NCI-H345 (cell line): ENCODE results near the gene LINGO4.
A peak's percentile ranks its signal among the peaks of the same experiment; 100 is the strongest.

ENCODE experiments used
- DNase-seq: peaks from one replicate; lab custom pipeline; 2025; lab: John Stamatoyannopoulos, UW

The LINGO4 gene

DNA sequence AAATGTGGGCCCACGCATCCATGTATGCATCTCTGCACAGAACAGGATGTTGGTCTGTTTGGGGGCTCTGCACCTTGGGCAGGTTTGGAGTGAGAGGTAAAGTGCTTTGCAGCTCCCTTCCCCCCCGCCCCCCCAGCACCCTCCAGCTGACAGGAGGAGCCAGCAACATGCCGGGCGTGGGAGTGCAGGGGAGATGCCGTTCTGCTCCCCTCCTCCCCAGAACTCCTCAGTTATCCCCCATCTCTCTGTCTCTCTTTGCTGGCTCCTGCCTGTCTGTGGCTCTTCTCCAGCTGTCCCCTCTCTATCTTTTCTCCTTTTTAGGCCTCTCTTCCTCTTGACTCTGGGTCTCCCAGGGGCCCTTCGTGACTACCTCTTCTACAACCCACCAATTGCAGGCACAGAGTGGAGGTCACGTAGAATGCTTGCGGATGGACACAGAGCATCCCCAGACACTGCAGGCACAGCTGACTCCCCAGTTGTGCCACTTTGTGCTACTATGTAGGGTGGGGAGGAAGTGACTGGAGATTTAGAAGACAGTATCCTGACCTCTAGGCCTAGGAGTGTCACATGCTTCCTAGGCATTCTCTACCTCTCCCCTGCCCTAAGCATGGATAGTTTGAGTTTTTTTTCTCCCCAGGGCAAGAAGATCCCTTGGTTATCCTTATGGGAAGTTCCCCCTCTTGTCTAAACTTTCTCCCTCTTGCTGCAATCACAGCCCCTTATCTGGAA lies 28.1 kb upstream of the LINGO4 start:
- DNase-seq = no peak

- peak; percentile 84 for DNase-seq
These were observed 27.2 kb upstream of the LINGO4 start for GRCh38 chr1:151832318-151832980.

- no peak for DNase-seq
These were observed 26.4 kb upstream of the LINGO4 start, which contains the start of gene RORC for GRCh38 chr1:151831605-151832004. RORC (minus strand) TSS chr1:151831802; CDS start chr1:151831764, 38 bp downstream.

- DNase-seq = no peak
These were observed 26.0 kb upstream of the LINGO4 start for GRCh38 chr1:151831256-151831591.

- no peak for DNase-seq
These were observed 24.8 kb upstream of the LINGO4 start for GRCh38 chr1:151830055-151830454.

DNA sequence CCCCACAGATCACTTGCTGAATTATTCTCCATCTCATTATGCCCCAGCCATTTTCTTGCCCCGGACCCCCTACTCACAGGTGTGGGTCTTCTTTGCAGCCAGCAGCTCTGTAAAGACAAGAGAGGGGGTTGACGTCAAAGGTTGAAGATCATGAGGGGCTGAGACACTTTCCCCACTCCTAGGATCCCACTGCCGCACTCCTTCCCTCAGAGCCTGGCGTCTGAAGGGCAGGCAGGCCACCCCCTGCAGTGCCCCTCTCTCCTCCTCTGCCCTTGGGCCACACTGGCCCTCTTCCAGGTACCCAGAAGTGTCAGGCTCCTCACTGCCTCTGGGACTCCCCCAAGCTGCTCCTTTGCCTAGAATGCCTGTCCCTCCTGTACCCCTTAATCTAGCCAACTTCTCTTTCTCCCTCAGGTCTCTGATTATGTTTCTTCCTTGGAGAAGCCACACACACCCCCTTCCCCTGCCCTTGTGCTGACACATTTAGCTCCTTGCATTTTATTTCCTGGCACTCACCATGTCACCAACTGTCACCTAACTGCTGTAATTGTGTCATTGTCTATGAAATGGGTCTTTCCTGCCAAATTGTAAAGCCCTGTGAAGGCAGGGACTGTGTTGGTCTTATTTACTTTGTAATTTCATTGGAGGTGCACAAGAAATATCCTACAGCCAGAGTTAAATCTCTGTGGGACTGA lies 24.3 kb upstream of the LINGO4 start:
- DNase-seq = no peak

- no peak for DNase-seq
These were observed 23.7 kb upstream of the LINGO4 start for GRCh38 chr1:151828921-151829320.

GRCh38 chr1:151827853-151828252 lies 22.6 kb upstream of the LINGO4 start:
- no peak for DNase-seq

GRCh38 chr1:151825751-151826660 lies 20.8 kb upstream of the LINGO4 start:
- no peak for DNase-seq

GRCh38 chr1:151825204-151825603 lies 20.0 kb upstream of the LINGO4 start:
- no peak for DNase-seq

DNA sequence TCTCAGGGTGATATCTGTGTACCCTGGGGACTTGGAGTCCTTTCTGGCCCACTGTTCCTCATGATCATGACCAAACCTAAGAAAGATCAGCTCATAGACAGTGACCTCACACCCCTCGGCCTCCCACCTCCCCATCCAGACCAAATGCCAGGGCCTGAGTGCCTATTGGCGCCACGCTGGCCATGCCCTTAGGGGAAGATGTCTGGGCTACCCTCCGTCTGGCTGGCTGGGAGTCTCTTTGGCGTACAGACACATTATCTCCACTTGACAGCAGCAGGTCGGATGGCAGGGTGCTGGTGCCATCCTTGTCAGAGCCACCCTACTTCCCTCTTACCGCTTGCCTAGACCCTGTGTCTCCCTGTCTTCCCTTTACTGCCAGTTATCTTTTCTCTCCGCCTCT lies 18.0 kb upstream of the LINGO4 start:
- no peak for DNase-seq

DNA sequence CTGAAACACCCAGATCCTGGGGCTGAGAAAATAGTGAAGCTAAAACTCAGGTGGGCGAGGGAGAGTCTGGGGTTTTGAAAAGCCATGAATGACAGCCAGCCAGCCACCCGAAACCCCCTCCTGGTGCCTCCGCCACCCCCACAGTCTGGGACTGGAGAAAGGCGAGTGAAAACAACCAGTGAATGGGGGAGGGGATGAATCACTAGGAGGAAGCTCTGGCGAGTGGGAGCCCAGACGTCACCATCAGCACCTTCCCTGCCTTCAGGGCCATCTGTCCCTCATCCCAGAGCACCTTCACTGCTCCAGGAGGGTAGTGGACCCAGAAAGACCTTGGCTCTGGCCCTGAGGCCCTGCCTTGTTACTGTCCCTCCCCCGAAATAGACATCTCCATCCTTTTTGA lies 17.2 kb upstream of the LINGO4 start:
- DNase-seq = no peak

GRCh38 chr1:151820940-151821339 lies 15.7 kb upstream of the LINGO4 start:
- DNase-seq = peak; percentile 71

- no peak for DNase-seq
These were observed 14.9 kb upstream of the LINGO4 start for GRCh38 chr1:151819976-151820623.

DNA sequence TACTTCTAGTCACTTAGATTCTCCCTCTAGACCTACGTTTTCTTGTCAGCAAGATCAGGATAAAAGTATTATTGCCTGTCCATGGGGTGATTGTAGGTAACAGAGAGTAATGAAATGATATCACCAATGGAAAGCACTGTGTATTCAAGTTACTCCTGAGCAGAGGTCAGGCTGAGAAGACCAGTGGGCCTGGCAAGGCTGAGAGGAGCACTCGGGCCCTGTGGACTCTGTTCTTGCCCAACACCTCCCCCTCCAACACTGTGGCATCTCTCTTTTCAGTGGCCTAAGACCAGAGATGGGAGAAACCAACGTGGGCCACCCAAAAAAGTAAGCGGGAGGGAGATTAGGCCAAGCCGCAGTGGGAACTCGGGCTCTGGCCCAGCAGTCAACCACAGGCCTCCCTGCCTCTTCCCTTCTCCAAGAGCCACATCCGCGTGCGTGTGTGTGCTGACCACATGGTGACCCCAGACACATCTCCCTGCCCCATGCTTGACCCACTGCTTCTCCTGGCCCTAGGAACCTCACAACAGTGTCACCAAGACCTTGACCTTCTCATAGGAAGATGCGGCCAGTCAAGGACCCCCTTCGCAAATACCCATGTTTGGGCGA lies 14.1 kb upstream of the LINGO4 start:
- no peak for DNase-seq

- DNase-seq = peak; percentile 10
These were observed 12.1 kb upstream of the LINGO4 start for GRCh38 chr1:151817353-151817730.

GRCh38 chr1:151816548-151817352 lies 11.5 kb upstream of the LINGO4 start:
- no peak for DNase-seq

GRCh38 chr1:151815716-151816327 lies 10.6 kb upstream of the LINGO4 start:
- no peak for DNase-seq

DNA sequence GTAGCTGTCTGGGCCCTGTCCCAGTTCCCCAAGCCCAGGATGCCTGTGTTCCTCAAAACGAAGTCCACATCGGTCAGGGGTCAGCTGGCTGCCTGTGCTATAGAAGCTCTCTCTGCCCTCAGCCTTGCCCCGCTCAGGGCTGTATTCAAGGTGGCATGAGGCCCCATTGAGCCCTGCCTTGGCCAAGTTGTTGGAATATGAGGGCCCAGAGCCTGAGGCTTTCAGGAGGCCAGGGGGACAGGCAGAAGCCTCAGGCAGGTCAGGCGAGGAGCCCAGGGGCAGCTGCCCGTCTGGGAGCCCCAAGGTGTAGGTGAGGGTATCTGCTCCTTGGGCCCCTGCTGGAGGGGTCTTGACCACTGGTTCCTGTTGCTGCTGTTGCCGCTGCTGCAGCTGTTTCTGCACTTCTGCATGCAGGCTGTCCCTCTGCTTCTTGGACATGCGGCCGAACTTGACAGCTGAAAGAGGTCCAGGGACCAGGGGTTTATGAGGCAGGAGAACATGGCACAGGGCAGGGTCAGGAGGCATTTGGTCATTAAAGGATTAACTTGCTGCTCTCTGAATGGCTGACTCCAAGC lies 9.8 kb upstream of the LINGO4 start:
- DNase-seq = no peak

DNA sequence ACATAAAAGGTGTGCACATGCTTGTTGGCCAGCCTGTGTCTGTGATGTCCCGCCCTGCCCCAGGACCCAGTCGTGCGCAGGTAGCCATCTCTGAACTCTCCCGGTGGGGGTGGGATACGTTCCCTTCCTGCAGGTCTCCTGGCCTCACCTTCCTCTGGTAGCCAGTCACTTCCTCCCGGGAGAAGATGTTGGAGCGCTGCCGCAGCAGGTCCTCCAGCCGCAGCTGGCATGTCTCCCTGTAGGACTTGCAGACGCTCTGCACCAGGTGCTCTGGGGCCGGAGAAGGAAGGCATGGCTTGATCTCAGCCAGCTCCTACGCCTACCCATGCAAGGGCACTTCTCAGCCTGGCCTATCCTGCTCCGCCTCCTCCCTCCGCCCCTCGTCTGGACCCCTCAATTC lies 9.2 kb upstream of the LINGO4 start:
- DNase-seq = no peak
